Inflammatory macrophage treated with lipopolysaccharide for 4 hours (primary cell): Measurements from ENCODE around the gene TYRP1.

Experiments used
- DNase-seq: peaks from one replicate; pipeline ENCODE4 v3.0.0-alpha.2; 2020

The TYRP1 gene

DNA sequence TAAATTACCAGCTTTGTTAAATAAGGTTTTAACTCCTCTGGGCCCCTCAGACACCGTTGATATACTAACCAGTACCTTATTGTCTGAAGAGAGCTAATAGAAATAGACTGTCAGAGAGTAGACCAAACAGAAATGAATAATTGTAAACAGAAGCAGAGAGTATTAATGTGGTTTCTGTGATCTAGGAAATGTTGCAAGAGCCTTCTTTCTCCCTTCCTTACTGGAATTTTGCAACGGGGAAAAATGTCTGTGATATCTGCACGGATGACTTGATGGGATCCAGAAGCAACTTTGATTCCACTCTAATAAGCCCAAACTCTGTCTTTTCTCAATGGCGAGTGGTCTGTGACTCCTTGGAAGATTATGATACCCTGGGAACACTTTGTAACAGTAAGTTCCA is 5.1 kb downstream of the TYRP1 start:
- DNase-seq: no peak

DNA sequence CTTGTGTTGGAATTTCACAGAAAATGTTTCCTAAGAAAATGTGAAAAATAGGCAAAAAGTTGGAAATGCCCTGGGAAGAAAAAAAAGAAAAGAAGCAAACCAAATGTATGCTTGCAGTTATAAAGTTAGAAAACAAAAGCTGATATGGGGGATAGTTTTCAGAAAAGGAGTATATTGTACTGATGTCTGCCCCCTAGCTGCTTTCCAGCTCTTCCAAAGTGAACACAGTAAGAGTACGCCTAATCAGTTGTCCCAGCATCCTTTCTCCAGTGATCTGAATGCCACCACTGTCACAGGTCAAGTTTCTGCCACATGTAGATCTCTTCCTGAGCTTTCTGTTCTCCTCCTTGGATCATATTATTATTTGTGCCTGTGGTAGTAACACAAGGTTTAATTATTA is 5.8 kb downstream of the TYRP1 start:
- no peak for DNase-seq

DNA sequence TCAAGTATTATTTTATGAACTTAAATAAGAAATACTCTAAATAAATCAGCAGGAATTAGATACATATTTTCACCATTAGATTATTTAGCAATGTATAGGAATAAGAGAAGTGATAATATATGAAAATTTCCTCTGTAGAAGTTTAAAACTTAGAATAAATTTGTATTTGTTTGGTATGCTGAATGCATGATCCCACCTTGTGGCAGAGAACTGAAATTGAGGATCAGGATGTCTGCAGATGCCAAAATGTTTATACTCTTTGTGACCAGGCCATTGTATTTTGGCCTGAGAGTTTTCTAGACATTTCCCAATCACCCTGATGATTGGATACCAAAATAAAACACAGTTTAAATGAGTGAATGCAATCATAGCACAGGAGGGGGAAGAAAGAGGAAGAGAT is 6.3 kb downstream of the TYRP1 start:
- no peak for DNase-seq

DNA sequence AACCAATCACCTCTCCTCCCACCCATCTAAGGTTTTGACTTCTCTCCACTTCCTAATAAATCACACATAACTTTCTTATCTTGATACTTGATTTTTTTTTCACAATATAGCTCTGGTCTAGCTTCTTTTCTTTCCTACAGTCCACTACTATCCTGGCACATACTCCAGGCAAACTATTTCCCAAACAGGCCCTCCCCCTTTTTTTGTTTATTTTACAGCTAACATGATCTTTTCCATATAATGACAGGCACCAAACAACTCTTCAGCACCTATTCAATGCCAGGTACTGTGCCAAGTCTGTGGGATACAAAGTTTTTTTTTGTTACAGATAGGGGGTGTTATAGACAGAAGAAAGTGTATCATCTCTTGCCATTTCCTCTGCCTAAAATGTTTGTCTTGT is 7.9 kb downstream of the TYRP1 start:
- DNase-seq: no peak

GRCh38 chr9:12702160-12702758 is 9.1 kb downstream of the TYRP1 start:
- DNase-seq: no peak

DNA sequence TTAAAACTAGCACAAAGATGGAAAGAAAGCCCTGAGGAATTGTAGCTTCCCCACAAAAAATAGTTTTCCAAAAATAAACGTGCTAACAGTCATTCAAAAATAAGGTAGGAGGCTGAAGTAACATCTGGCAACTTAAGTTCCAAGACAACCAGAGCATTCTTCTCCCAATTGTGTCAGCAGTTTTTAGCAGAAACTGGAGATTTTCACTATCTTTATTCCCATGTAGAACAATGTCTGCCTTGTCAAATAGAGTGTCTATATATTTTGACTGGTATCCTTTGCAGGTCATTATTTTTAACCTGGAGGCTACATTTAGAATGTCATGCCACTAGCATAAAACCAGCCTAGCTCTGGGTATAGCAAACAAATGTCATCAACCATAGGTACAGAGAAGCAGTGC is 10.8 kb downstream of the TYRP1 start:
- DNase-seq: no peak

GRCh38 chr9:12705738-12706391 is 12.7 kb downstream of the TYRP1 start:
- no peak for DNase-seq

DNA sequence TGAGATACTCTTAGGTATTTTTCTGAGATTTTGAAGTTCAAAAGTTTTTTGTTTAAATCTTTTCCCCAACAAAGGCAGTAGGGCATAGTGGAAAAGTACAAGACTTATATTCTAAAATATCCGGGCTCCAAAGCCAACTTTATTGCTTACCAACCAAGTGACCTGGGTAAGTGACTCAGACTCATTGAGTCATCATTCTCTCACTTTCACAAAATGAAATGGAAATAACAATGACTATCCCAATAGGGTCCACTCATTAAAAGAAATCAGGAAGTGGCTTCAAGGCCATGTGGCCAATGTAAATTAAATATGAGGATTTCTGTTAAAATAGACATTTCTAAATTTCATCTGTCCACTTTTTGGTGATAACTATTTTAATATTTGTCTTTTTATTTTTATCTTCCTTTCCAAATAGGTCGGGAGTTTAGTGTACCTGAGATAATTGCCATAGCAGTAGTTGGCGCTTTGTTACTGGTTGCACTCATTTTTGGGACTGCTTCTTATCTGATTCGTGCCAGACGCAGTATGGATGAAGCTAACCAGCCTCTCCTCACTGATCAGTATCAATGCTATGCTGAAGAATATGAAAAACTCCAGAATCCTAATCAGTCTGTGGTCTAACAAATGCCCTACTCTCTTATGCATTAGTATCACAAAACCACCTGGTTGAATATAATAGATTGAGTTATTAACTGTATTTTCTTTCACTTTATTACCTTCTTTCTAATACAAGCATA is 15.5 kb downstream of the TYRP1 start:
- DNase-seq: no peak

DNA sequence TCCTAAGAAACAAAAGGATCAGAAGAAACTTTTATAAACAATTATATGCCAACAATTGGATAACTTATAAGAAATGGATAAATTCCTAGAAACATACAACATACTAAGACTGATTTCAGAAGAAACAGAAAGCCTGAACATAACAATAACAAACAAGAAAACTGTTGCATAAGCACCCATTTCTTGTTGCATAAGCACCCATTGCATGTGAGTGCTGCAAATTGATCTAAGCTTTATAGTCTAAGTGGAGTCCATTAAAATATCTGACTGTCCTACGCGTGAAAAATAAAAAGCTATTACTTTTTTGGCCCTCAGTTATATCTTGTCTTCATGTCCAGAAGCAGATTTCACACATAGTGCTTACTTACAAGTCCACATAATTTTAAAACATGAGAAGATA is 19.3 kb downstream of the TYRP1 start:
- DNase-seq: no peak

GRCh38 chr9:12715268-12715667 is 22.1 kb downstream of the TYRP1 start:
- no peak for DNase-seq

DNA sequence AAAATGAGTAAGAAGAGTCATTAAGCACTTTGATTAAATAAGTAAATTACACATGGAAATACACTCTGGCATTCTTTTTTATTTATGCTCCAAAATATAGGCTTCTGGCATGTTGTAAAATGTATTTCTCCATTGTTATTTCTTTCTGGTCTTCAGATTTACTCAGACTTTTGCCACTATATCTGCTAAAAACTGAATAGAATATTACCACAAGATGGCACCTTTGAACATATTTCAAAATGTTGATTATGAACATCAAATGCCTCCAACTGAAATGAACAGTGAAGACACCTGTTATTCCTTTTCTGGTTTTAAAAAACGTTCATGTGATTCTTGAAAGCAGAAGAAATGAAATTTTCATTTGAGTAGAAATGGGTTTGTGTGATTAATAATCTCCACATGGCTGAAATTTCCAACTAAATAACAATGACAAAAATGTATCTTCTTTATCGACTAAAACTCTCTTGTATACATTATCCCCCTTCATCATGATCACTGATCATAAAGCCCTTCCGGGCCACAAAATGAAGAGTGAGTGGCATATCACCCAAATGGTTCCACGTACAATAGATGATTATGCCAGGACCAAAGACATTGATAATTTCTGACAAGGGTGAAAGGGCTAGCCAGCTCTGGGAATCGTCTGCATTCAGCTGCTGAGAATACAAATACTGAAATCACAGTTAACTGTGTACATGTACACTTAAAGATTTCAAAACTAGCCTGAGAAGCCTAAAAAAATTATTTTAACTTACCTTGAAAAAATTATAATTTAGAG is 23.8 kb downstream of the TYRP1 start:
- no peak for DNase-seq

DNA sequence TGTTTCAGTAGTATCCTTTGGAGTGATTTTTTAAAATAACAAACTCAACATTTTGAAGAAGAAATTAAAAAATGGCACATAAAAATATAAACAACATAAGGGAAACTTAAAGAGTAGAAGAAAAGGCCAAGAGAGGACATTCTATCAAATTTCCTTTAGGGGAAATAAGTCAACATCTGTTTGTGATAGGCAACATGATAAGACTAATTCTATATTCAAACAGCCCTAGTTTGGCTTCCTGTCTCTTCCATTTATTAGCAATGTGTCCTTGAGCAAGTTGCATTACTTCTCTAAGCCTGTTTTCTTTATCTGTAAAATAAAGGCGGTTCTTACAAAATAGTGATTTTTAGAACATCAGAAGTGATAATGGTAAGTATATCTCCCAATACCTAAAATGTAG is 24.7 kb downstream of the TYRP1 start:
- DNase-seq: no peak

GRCh38 chr9:12718482-12719026 is 25.4 kb downstream of the TYRP1 start:
- no peak for DNase-seq

DNA sequence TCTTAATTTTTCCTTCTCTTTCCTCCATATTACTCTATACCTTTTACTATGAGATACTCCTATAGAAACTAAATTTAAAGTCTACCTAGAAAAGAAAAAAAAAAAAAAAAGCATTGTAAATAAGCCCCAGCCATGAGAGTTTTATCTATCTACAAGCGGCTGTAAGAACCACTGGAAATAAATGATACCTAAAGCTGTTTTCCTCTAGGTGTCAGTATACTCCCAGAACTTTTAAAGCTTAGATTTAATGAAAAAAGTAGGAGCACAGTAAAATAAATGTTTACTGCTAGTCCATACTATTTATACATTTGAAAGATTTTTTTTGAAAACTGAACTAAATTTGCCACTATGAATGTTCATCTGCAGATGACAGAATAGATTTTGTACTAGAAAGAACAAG is 26.2 kb downstream of the TYRP1 start:
- no peak for DNase-seq

DNA sequence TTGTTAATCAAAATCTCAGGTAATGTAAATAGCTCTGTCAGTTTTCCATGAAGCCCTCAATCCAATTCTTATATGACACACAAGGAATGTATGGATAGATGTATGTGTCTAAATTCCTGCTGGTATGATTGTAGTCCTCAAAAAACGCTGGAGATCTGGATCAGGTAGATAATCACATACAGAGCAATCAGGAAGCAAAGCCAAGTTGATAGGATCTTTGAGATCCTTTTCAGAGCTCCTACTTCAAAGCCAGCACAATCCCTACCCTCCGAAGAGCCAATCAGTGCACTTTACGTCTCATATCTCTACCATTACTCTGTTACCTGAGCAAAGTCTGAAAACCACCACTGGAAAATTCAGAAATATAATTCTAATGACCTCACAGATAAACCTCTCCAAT is 27.4 kb downstream of the TYRP1 start:
- no peak for DNase-seq

DNA sequence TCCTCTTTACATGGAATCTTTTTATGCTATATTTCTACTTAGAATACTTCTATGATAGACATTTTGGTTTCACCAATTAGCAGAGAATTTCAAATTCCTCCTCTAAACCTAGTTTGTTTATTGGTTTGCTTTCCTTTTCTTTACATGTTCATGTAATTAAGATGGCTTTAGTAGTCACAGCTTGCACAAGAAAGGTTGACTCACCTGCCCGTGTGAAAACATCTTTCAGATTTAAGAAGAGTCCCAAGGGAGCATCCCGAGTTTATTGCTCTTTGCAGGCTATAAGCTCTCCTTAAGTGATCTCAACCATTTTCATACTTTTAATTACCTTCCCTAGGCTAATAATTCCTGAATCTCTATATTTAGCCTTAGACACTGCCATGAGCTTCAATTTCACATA is 28.9 kb downstream of the TYRP1 start:
- DNase-seq: no peak

GRCh38 chr9:12723409-12724028 is 30.3 kb downstream of the TYRP1 start:
- no peak for DNase-seq

DNA sequence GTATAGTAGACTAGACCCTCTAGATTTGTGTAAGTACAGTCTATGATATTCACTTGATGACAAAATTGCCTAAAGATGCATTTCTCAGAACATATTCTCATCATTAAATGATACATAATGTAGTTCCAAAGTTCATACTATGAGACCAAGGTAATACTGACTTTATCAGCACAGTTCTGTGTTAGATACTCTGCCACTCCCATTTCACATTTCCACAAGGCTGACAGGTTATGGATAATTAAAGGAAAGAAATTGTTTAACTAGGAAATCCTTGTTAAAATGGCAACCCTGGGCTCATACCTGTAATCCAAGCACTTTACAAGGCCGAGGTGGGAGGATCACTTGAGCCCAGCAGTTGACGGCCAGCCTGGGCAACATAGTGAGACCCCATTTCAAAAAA is 33.6 kb downstream of the TYRP1 start:
- no peak for DNase-seq

- DNase-seq: no peak
Measured at GRCh38 chr9:12730198-12730597, 37.0 kb downstream of the TYRP1 start.

- DNase-seq: no peak
Measured at GRCh38 chr9:12730927-12731326, 37.7 kb downstream of the TYRP1 start.

- no peak for DNase-seq
Measured at GRCh38 chr9:12732971-12733370, 39.8 kb downstream of the TYRP1 start.

DNA sequence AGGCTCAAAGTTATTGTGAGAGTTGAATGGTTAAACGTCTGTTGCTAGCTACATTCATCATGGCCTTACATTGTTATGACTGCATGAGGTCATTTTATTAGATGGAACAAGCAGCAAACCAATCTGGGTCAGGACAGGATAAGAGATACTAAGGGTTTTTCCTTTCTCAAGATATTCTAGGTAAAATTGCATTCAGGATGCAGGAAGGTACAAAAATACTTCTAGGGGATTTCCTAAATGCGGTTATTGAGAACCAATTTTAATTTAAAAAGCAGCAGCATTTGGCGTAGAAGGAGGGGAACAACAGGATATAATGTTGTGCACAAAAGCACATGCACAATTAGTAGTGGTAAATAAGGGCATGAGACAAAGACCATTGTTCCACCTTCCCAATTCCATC is 42.5 kb downstream of the TYRP1 start:
- no peak for DNase-seq

GRCh38 chr9:12737871-12738270 is 44.7 kb downstream of the TYRP1 start:
- no peak for DNase-seq
